HEK293 (cell line): ENCODE measurements around the gene TMUB1.

Experiments used
- CTCF ChIA-PET: fragments of 350-600 bp; formaldehyde crosslinking; extraction: SDS; loops from one replicate; lab custom pipeline; 2021; ENCODE audit warnings: antibody characterized with exemption; lab: Yijun Ruan, JAX
- POLR2A ChIA-PET: fragments of 300-600 bp; formaldehyde crosslinking; extraction: SDS; loops from one replicate; lab custom pipeline; 2020; ENCODE audit warnings: antibody characterized with exemption, inconsistent platforms; lab: Yijun Ruan, JAX
- H3K27ac ChIP-seq: fragments of 200-500 bp; sonication (Bioruptor generic); 2 replicates; pipeline ENCODE4 v1.5.1; 2014; ENCODE audit warnings: low read depth, low read length, control low read depth, inconsistent platforms; ENCODE audit errors: extremely low read depth
- H3K36me3 ChIP-seq, 2 experiments: fragments of 200-500 bp in 1 of 2; sonication (Bioruptor generic) in 1 of 2; 1 replicate in 1 of 2; 2 replicates in 1 of 2; pipeline ENCODE4 v1.5.1; 2014 to 2017; ENCODE audit warnings: inconsistent platforms in 2 of 2, low read length in 2 of 2; ENCODE audit not compliant: control insufficient read depth in 2 of 2, insufficient read depth in 1 of 2
- H3K4me1 ChIP-seq: fragments of 200-500 bp; sonication (Bioruptor generic); 2 replicates; pipeline ENCODE4 v1.5.1; 2014; ENCODE audit warnings: mild to moderate bottlenecking, low read length, inconsistent platforms; ENCODE audit not compliant: control insufficient read depth, insufficient read depth
- H3K4me3 ChIP-seq: 2 replicates; pipeline ENCODE4 v1.5.1; 2011; ENCODE audit warnings: low read depth, mild to moderate bottlenecking, control low read depth, low read length, moderate library complexity
- H3K9me3 ChIP-seq: fragments of 200-500 bp; sonication (Bioruptor generic); 2 replicates; pipeline ENCODE4 v1.5.1; 2014; ENCODE audit warnings: low read depth, low read length, inconsistent platforms; ENCODE audit not compliant: control insufficient read depth, insufficient read depth
- INSM2 ChIP-seq: fragments of 450-650 bp; formaldehyde crosslinking; IDR thresholded peaks from 2 replicates; pipeline ENCODE4 v1.5.1; 2016; ENCODE audit warnings: missing biosample characterization, missing genetic modification characterization
- KLF10 ChIP-seq: fragments of 450-650 bp; IDR thresholded peaks from 2 replicates; pipeline ENCODE4 v1.5.1; 2018; ENCODE audit warnings: missing biosample characterization, mild to moderate bottlenecking, missing genetic modification characterization
- KLF16 ChIP-seq: fragments of 450-650 bp; formaldehyde crosslinking; IDR thresholded peaks from 2 replicates; pipeline ENCODE4 v1.5.1; 2017; ENCODE audit warnings: missing biosample characterization, missing genetic modification characterization
- ZBTB26 ChIP-seq: fragments of 450-650 bp; formaldehyde crosslinking; optimal IDR thresholded peaks from 2 replicates; pipeline ENCODE3; 2016; ENCODE audit warnings: missing biosample characterization, mild to moderate bottlenecking, missing genetic modification characterization
- ZBTB44 ChIP-seq: fragments of 450-650 bp; IDR thresholded peaks from 2 replicates; pipeline ENCODE4 v1.5.1; 2018; ENCODE audit warnings: missing biosample characterization, mild to moderate bottlenecking, missing genetic modification characterization
- ZIC2 ChIP-seq: fragments of 450-650 bp; formaldehyde crosslinking; IDR thresholded peaks from 2 replicates; pipeline ENCODE4 v1.5.1; 2016; ENCODE audit warnings: missing biosample characterization, missing genetic modification characterization
- ZNF121 ChIP-seq: fragments of 450-650 bp; formaldehyde crosslinking; IDR thresholded peaks from 2 replicates; pipeline ENCODE4 v1.5.1; 2016; ENCODE audit warnings: missing biosample characterization, missing genetic modification characterization
- ZNF138 ChIP-seq: fragments of 450-650 bp; formaldehyde crosslinking; IDR thresholded peaks from 2 replicates; pipeline ENCODE4 v1.5.1; 2016; ENCODE audit warnings: missing biosample characterization, missing genetic modification characterization, borderline replicate concordance
- ZNF26 ChIP-seq: fragments of 450-650 bp; formaldehyde crosslinking; IDR thresholded peaks from 2 replicates; pipeline ENCODE4 v1.5.1; 2016; ENCODE audit warnings: missing biosample characterization, missing genetic modification characterization
- ZNF341 ChIP-seq: fragments of 450-650 bp; formaldehyde crosslinking; IDR thresholded peaks from 2 replicates; pipeline ENCODE4; 2016; ENCODE audit warnings: low read depth, missing biosample characterization, missing genetic modification characterization
- ZNF600 ChIP-seq: fragments of 450-650 bp; formaldehyde crosslinking; IDR thresholded peaks from 2 replicates; pipeline ENCODE4 v1.5.1; 2016; ENCODE audit warnings: missing biosample characterization, missing genetic modification characterization
- ZNF639 ChIP-seq: fragments of 450-650 bp; formaldehyde crosslinking; IDR thresholded peaks from 2 replicates; pipeline ENCODE4 v1.5.1; 2016; ENCODE audit warnings: missing biosample characterization, missing genetic modification characterization
- ZNF677 ChIP-seq: fragments of 450-650 bp; IDR thresholded peaks from 2 replicates; pipeline ENCODE4 v1.5.0; 2018; ENCODE audit warnings: missing biosample characterization, mild to moderate bottlenecking, missing genetic modification characterization, moderate library complexity

The TMUB1 gene

GRCh38 chr7:151115121-151115835 is 32.0 kb upstream of the TMUB1 start:
- Histone ChIP-seq H3K4me1 (no peaks in the 10 kb centered on the region), H3K27ac (no peak overlapping the region), H3K4me3 (peak overlapping the region; percentile 17)
- TF ChIP-seq ZNF677 (no peak), INSM2 (tag by site-specific recombination) (no peak), ZNF639 (no peak), ZNF26 (tag by site-specific recombination) (no peak)
- TF ChIP-seq, all 188 proteins: peak for 0
- ChIA-PET CTCF (interaction anchor here (0.6 to 2.8 kb wide), 10 partner anchors 8 to 182 kb away, joined by 3 to 9 read pairs (median 4); no protein-coding TSS in a partner anchor), POLR2A (interaction anchor here (1.2 to 1.4 kb wide), 2 partner anchors 52 to 112 kb away, joined by 3 to 4 read pairs; partner anchors contain the start of gene ABCF2)
- Histone ChIP-seq H3K36me3 (peaks cover 0 to 47% of the 10 kb centered on the region in 2 experiments; a peak in 1 of 3 replicates), H3K9me3 (no peaks in the 10 kb centered on the region)

- POLR2A ChIA-PET, result interaction anchor here (0.8 to 1.2 kb wide), 3 partner anchors 34 to 95 kb away, joined by 3 read pairs; partner anchors contain the start of genes ABCB8 and FASTK
- Histone ChIP-seq H3K4me1 (no peaks in the 10 kb centered on the region), H3K36me3 (peaks cover 0 to 38% of the 10 kb centered on the region in 2 experiments; a peak in 1 of 3 replicates), H3K9me3 (no peaks in the 10 kb centered on the region), H3K4me3 (peak overlapping the region; percentile 18), H3K27ac (no peak overlapping the region)
- TF ChIP-seq KLF10 (tag by site-specific recombination) (no peak), ZNF138 (tag by site-specific recombination) (no peak), ZNF341 (tag by site-specific recombination) (peak; percentile 66), ZBTB26 (tag by site-specific recombination) (peak; percentile 23), ZIC2 (tag by site-specific recombination) (no peak), ZNF121 (tag by site-specific recombination) (no peak), ZNF600 (no peak; the same call in 1 of the 2 replicates), ZBTB44 (tag by site-specific recombination) (no peak), KLF16 (tag by site-specific recombination) (no peak)
- CTCF ChIA-PET, result interaction anchor here (0.5 to 5.5 kb wide), 9 partner anchors 8 to 130 kb away, joined by 3 to 43 read pairs (median 3); no protein-coding TSS in a partner anchor
Observed at GRCh38 chr7:151114151-151115090, 31.1 kb upstream of the TMUB1 start.
